H1 (cell line): ENCODE data around the gene EXT2. TPM values are rescaled to one million over a fixed set of nuclear protein-coding genes. Genes with fewer than 3 reads are reported as not detected.

Experiments used
- CTCF ChIA-PET: fragments of 300-600 bp; sonication (Branson Sonifier 250); formaldehyde crosslinking; loops from one replicate; lab custom pipeline; 2021; ENCODE audit not compliant: partially characterized antibody; lab: Charles Lee
- POLR2A ChIA-PET: fragments of 300-600 bp; sonication (Branson Sonifier 250); formaldehyde crosslinking; loops from one replicate; lab custom pipeline; 2021; ENCODE audit warnings: inconsistent platforms; ENCODE audit not compliant: partially characterized antibody; lab: Charles Lee
- DNase-seq, 2 experiments: peaks; one replicate each; pipeline versions ENCODE4 v3.0.0 to v3.0.0-alpha.2; 2010 to 2022; ENCODE audit warnings: low spot score in 2 of 2, low read depth in 1 of 2, mixed read lengths in 1 of 2
- FAIRE-seq: peaks from 2 replicates; lab custom pipeline; 2011; peaks lifted over from hg19 to GRCh38; lab: Jason Lieb, UNC
- H2AFZ ChIP-seq: 2 replicates; pipeline ENCODE4 v1.8.1; 2012; ENCODE audit warnings: low read length, inconsistent platforms
- H2AK5ac ChIP-seq: 2 replicates; pipeline ENCODE4 v1.6.1; 2013; ENCODE audit warnings: low read depth, low read length
- H2BK120ac ChIP-seq: replicated peaks from 2 replicates; pipeline ENCODE3; 2013; ENCODE audit warnings: low read depth, low read length, inconsistent platforms
- H2BK12ac ChIP-seq: 2 replicates; pipeline ENCODE4 v1.6.1; 2013; ENCODE audit warnings: low read depth, low read length
- H2BK15ac ChIP-seq: 2 replicates; pipeline ENCODE4 v1.6.1; 2013; ENCODE audit warnings: low read length
- H2BK20ac ChIP-seq: 2 replicates; pipeline ENCODE4 v1.6.1; 2013; ENCODE audit warnings: low read length
- H2BK5ac ChIP-seq: 2 replicates; pipeline ENCODE4 v1.6.1; 2013; ENCODE audit warnings: low read depth, low read length
- H3K14ac ChIP-seq: 2 replicates; pipeline ENCODE4 v1.6.1; 2013; ENCODE audit warnings: inconsistent platforms; ENCODE audit not compliant: insufficient read length
- H3K18ac ChIP-seq: 2 replicates; pipeline ENCODE4 v1.6.1; 2013; ENCODE audit warnings: low read length; ENCODE audit errors: extremely low read depth
- H3K23ac ChIP-seq: 2 replicates; pipeline ENCODE4 v1.6.1; 2013; ENCODE audit warnings: inconsistent platforms; ENCODE audit not compliant: insufficient read length
- H3K23me2 ChIP-seq: 2 replicates; pipeline ENCODE4 v1.6.1; 2013; ENCODE audit warnings: low read depth, low read length
- H3K27ac ChIP-seq: 2 replicates; pipeline ENCODE4 v1.6.1; 2011; ENCODE audit warnings: low read depth, low read length, inconsistent platforms
- H3K27me3 ChIP-seq, 4 experiments: replicated peaks in 1 of 4; 1 replicate in 1 of 4; 2 replicates in 3 of 4; pipeline versions ENCODE4 v1.6.1 to v1.8.1; 2011 to 2013; ENCODE audit warnings: low read length in 3 of 4, mild to moderate bottlenecking in 3 of 4, inconsistent platforms in 2 of 4, mixed read lengths in 2 of 4, moderate library complexity in 1 of 4; ENCODE audit not compliant: control insufficient read depth in 3 of 4, insufficient read depth in 3 of 4; ENCODE audit errors: extremely low read depth in 1 of 4
- H3K36me3 ChIP-seq, 4 experiments: 2 replicates each; pipeline versions ENCODE4 v1.6.1 to v1.8.1; 2011 to 2013; ENCODE audit warnings: mild to moderate bottlenecking in 4 of 4, low read length in 3 of 4, moderate library complexity in 2 of 4, control low read depth in 1 of 4, inconsistent platforms in 1 of 4; ENCODE audit not compliant: insufficient read depth in 4 of 4, control insufficient read depth in 2 of 4
- H3K4ac ChIP-seq: replicated peaks from 2 replicates; pipeline ENCODE3; 2013; ENCODE audit warnings: low read length, low read depth, mixed read lengths, inconsistent platforms; ENCODE audit not compliant: insufficient read length
- H3K4me1 ChIP-seq, 4 experiments: replicated peaks in 1 of 4; 1 replicate in 1 of 4; 2 replicates in 3 of 4; pipeline versions ENCODE4 v1.6.1 to v1.8.1; 2011 to 2013; ENCODE audit warnings: low read length in 3 of 4, inconsistent platforms in 2 of 4, mixed read lengths in 1 of 4; ENCODE audit not compliant: insufficient read depth in 4 of 4, control insufficient read depth in 3 of 4
- H3K4me2 ChIP-seq, 2 experiments: 2 replicates each; pipeline versions ENCODE4 v1.6.1 to v1.8.1; 2011 to 2013; ENCODE audit warnings: low read depth in 2 of 2, low read length in 2 of 2, control low read depth in 1 of 2, inconsistent platforms in 1 of 2, mild to moderate bottlenecking in 1 of 2; ENCODE audit not compliant: insufficient read depth in 1 of 2
- H3K4me3 ChIP-seq, 4 experiments: fragments of 200-600, 300-600 bp in 1 of 4; sonication (generic), shearing (Covaris generic), sonication (Bioruptor Twin) in 1 of 4; 2 replicates each; pipeline versions ENCODE4 v1.5.1 to v1.8.1; 2011 to 2016; ENCODE audit warnings: low read length in 4 of 4, low read depth in 3 of 4, control low read depth in 2 of 4, inconsistent platforms in 2 of 4, mild to moderate bottlenecking in 2 of 4, mixed read lengths in 1 of 4, moderate library complexity in 1 of 4; ENCODE audit not compliant: insufficient read depth in 2 of 4; ENCODE audit errors: extremely low read depth in 1 of 4
- H3K56ac ChIP-seq: replicated peaks from 2 replicates; pipeline ENCODE3; 2013; ENCODE audit warnings: low read depth, mild to moderate bottlenecking, mixed read lengths, low read length, inconsistent platforms; ENCODE audit not compliant: insufficient read length
- H3K79me1 ChIP-seq: 2 replicates; pipeline ENCODE4 v1.6.1; 2013; ENCODE audit warnings: low read depth, low read length, control low read depth
- H3K79me2 ChIP-seq, 2 experiments: 2 replicates each; pipeline versions ENCODE4 v1.6.1 to v1.8.1; 2012 to 2013; ENCODE audit warnings: low read length in 2 of 2, mild to moderate bottlenecking in 2 of 2, inconsistent platforms in 1 of 2; ENCODE audit not compliant: insufficient read depth in 2 of 2, control insufficient read depth in 1 of 2
- H3K9ac ChIP-seq, 4 experiments: replicated peaks in 1 of 4; 1 replicate in 1 of 4; 2 replicates in 3 of 4; pipeline versions ENCODE4 v1.6.1 to v1.8.1; 2011 to 2013; ENCODE audit warnings: low read depth in 3 of 4, low read length in 3 of 4, control low read depth in 2 of 4, mild to moderate bottlenecking in 2 of 4, moderate library complexity in 2 of 4, inconsistent platforms in 1 of 4; ENCODE audit errors: extremely low read depth in 1 of 4
- H3K9me3 ChIP-seq, 2 experiments: 2 replicates each; pipeline versions ENCODE4 v1.6.1 to v1.8.1; 2012 to 2013; ENCODE audit warnings: mild to moderate bottlenecking in 2 of 2, moderate library complexity in 2 of 2, control low read depth in 1 of 2, inconsistent platforms in 1 of 2, low read depth in 1 of 2, low read length in 1 of 2, mixed read lengths in 1 of 2; ENCODE audit not compliant: insufficient read depth in 2 of 2
- H4K20me1 ChIP-seq, 2 experiments: replicated peaks in 1 of 2; 2 replicates each; pipeline versions ENCODE3 to v1.8.1; 2011 to 2013; ENCODE audit warnings: inconsistent platforms in 2 of 2, low read length in 2 of 2, mild to moderate bottlenecking in 1 of 2; ENCODE audit not compliant: insufficient read depth in 2 of 2, control insufficient read depth in 1 of 2
- H4K5ac ChIP-seq: 2 replicates; pipeline ENCODE4 v1.6.1; 2013; ENCODE audit warnings: low read length, low read depth, mixed read lengths, inconsistent platforms; ENCODE audit not compliant: insufficient read length
- H4K8ac ChIP-seq: 2 replicates; pipeline ENCODE4 v1.8.0; 2013; ENCODE audit warnings: mild to moderate bottlenecking, moderate library complexity, low read length, inconsistent platforms; ENCODE audit not compliant: insufficient read depth; ENCODE audit errors: extremely low read depth
- H4K91ac ChIP-seq: replicated peaks from 2 replicates; pipeline ENCODE3; 2013; ENCODE audit warnings: low read length, mixed read lengths, inconsistent platforms; ENCODE audit not compliant: insufficient read length
- CBX5 ChIP-seq: fragments of 300-800, 300-1000 bp; sonication (generic); IDR thresholded peaks from 2 replicates; pipeline ENCODE4 v1.7.1; 2016; ENCODE audit warnings: antibody characterized with exemption, low read length, low read depth
- CEBPB ChIP-seq: IDR thresholded peaks from 2 replicates; pipeline ENCODE4 v1.6.1; 2012; ENCODE audit warnings: low read depth, low read length
- CHD1 ChIP-seq: IDR thresholded peaks from 2 replicates; pipeline ENCODE4 v1.6.1; 2012; ENCODE audit warnings: low read depth, low read length, improper control_type of control experiment
- EGR1 ChIP-seq: IDR thresholded peaks from 2 replicates; pipeline ENCODE4 v1.6.1; 2011; ENCODE audit warnings: low read depth, low read length, borderline replicate concordance
- FOSL1 ChIP-seq: IDR thresholded peaks from 2 replicates; pipeline ENCODE4 v1.6.1; 2011; ENCODE audit warnings: mild to moderate bottlenecking, low read depth, low read length, moderate library complexity; ENCODE audit not compliant: insufficient read depth
- GTF2F1 ChIP-seq: IDR thresholded peaks from 2 replicates; pipeline ENCODE4 v1.6.1; 2012; ENCODE audit warnings: low read depth, low read length, improper control_type of control experiment, borderline replicate concordance
- HDAC2 ChIP-seq, 2 experiments: fragments of 300-600 bp in 1 of 2; sonication (generic) in 1 of 2; IDR thresholded peaks; 2 replicates each; pipeline ENCODE4 v1.6.1; 2011 to 2012; ENCODE audit warnings: low read depth in 2 of 2, low read length in 2 of 2, mild to moderate bottlenecking in 2 of 2, moderate library complexity in 2 of 2, borderline replicate concordance in 1 of 2, inconsistent platforms in 1 of 2
- JUND ChIP-seq: IDR thresholded peaks from 2 replicates; pipeline ENCODE4 v1.6.1; 2011; ENCODE audit warnings: mild to moderate bottlenecking, improper control_type of control experiment, low read length
- POLR2AphosphoS5 ChIP-seq: IDR thresholded peaks from 2 replicates; pipeline ENCODE4 v1.6.1; 2011; ENCODE audit warnings: low read depth, low read length
- SIN3A ChIP-seq, 2 experiments: IDR thresholded peaks in 1 of 2; conservative IDR thresholded peaks in 1 of 2; 2 replicates each; pipeline ENCODE4 v1.6.1; 2011 to 2012; ENCODE audit warnings: low read length in 2 of 2, improper control_type of control experiment in 1 of 2, low read depth in 1 of 2, mild to moderate bottlenecking in 1 of 2
- SIRT6 ChIP-seq: IDR thresholded peaks from one replicate; pipeline ENCODE4 v1.7.1; 2012; ENCODE audit warnings: low read length, inconsistent platforms
- SP1 ChIP-seq: IDR thresholded peaks from 2 replicates; pipeline ENCODE4 v1.6.1; 2011; ENCODE audit warnings: low read depth, low read length
- TBP ChIP-seq: IDR thresholded peaks from 2 replicates; pipeline ENCODE4 v1.6.1; 2011; ENCODE audit warnings: low read depth, low read length, improper control_type of control experiment
- TEAD4 ChIP-seq: IDR thresholded peaks from 2 replicates; pipeline ENCODE4 v1.6.1; 2012; ENCODE audit warnings: low read depth, low read length, inconsistent platforms, mixed read lengths
- YY1 ChIP-seq: IDR thresholded peaks from 2 replicates; pipeline ENCODE4 v1.6.1; 2011; ENCODE audit warnings: low read depth, mild to moderate bottlenecking, low read length
- WGBS, 2 experiments: shearing (Covaris generic) in 1 of 2; methylation state at CpG; one replicate each; pipeline versions ENCODE4 v1.1.6 to v1.1.7; 2013 to 2015; ENCODE audit warnings: low lambda C conversion rate in 2 of 2, mixed read lengths in 2 of 2, inconsistent platforms in 1 of 2, low coverage in 1 of 2, missing lambda C conversion rate in 1 of 2; ENCODE audit not compliant: insufficient replicate concordance in 2 of 2, insufficient coverage in 1 of 2, insufficient read length in 1 of 2; ENCODE audit errors: extremely low coverage in 1 of 2, missing lambda C conversion rate in 1 of 2; 5-methylcytosine and 5-hydroxymethylcytosine counted together
- polyA plus RNA-seq, 7 experiments: library from polyadenylated mRNA; depleted of rRNA in 3 of 7; stranded (reverse) in 5 of 7; unstranded in 2 of 7; fragments of >200 nt in 5 of 7; fragments of 200-250 nt in 2 of 7; gene quantifications; 1 replicate in 5 of 7; 2 replicates in 1 of 7; 4 replicates in 1 of 7; pipeline versions ENCODE4 v1.2.1 to v1.2.3, GENCODE V29; 2011 to 2013; ENCODE audit warnings: missing spikeins in 2 of 7, mixed read lengths in 2 of 7
- total RNA-seq: library from RNA; stranded (reverse); fragmentation: NEBNext Ultra II Directional; extraction: Animal tissue kit (Norgen Biotek cat#: 25700); gene quantifications from 2 replicates; pipeline ENCODE4 v1.2.1, GENCODE V29; 2021

The EXT2 gene
- total and polyA plus RNA-seq, 2 of the 8 experiments (the other 6 are each of a cell fraction or from before 2014, with no cell fraction given) = 29.8 to 42.8 TPM

- H3K9ac ChIP-seq = no peak overlapping the region
- no peaks in the 10 kb centered on the region; a peak in 2 of 7 replicates for H3K4me1 ChIP-seq
- no peak overlapping the region for H4K91ac ChIP-seq
- ChIA-PET POLR2A (interaction anchor here (0.8 kb wide), 1 partner anchor 21 kb away, joined by 3 read pairs; no protein-coding TSS in a partner anchor), CTCF (interaction anchor here (1.9 to 4.2 kb wide), 3 partner anchors 10 to 84 kb away, joined by 5 to 20 read pairs (median 13); no protein-coding TSS in a partner anchor)
- no peaks in the 10 kb centered on the region for H4K20me1 ChIP-seq
- no peak overlapping the region for H3K56ac ChIP-seq
- no peak overlapping the region; the same call in 1 of the 2 replicates for H4K8ac ChIP-seq
- H3K23me2 ChIP-seq = no peaks in the 10 kb centered on the region
- DNase-seq (no peak), FAIRE-seq (no peak)
- no peaks in the 10 kb centered on the region for H3K36me3 ChIP-seq
- H3K23ac ChIP-seq = no peak overlapping the region
- no peak overlapping the region for H3K4me2 ChIP-seq
- no peak overlapping the region for H4K5ac ChIP-seq
- no peak overlapping the region for H3K4ac ChIP-seq
- H2BK15ac ChIP-seq = no peak overlapping the region
- H3K9me3 ChIP-seq = no peaks in the 10 kb centered on the region
- no peak overlapping the region for H3K27ac ChIP-seq
- H3K18ac ChIP-seq = no peak overlapping the region
- H3K4me3 ChIP-seq = no peak overlapping the region
- H2BK120ac ChIP-seq = no peak overlapping the region
- no peaks in the 10 kb centered on the region for H3K27me3 ChIP-seq
- no peaks in the 10 kb centered on the region for H3K79me1 ChIP-seq
- no peak overlapping the region for H2AFZ ChIP-seq
- H2BK12ac ChIP-seq = no peak overlapping the region
- no peak overlapping the region for H3K14ac ChIP-seq
- no peak overlapping the region for H2BK5ac ChIP-seq
- 85% methylated on average over 5 of the region's 5 CpGs; no CpG with 5 or more reads in 1 of the 2 experiments for WGBS, 2 experiments
- H2BK20ac ChIP-seq = no peak overlapping the region
- H2AK5ac ChIP-seq = no peak overlapping the region
- H3K79me2 ChIP-seq = no peaks in the 10 kb centered on the region
- TF ChIP-seq TEAD4 (no peak), CHD1 (no peak), TBP (no peak), POLR2AphosphoS5 (no peak), FOSL1 (no peak), CBX5 (no peak), SIN3A (conservative IDR thresholded peaks at IDR 0.05 in 1 of 2, IDR thresholded peaks at IDR 0.05 in 1 of 2; ENCODE audit: low read depth in 1 of 2, low read length in 2 of 2) (no peak), SIRT6 (no peak), HDAC2 (IDR thresholded peaks at IDR 0.05; ENCODE audit: borderline replicate concordance in 1 of 2, low read depth in 2 of 2, low read length in 2 of 2) (no peak), YY1 (no peak), CEBPB (no peak), SP1 (no peak), EGR1 (no peak), GTF2F1 (no peak), JUND (no peak)
Observed at GRCh38 chr11:44268614-44269080, 173.2 kb downstream of the EXT2 start.
